Loucy (cell line): ENCODE data around the gene SPACA1.

ENCODE experiments used
- H2AFZ ChIP-seq: fragments of 200-600 bp; sonication (generic); 2 replicates; pipeline ENCODE4 v1.6.0; 2016; ENCODE audit warnings: antibody characterized with exemption, mild to moderate bottlenecking, low read length, moderate library complexity
- H3F3A ChIP-seq: fragments of 200-600 bp; 2 replicates; pipeline ENCODE4 v1.6.0; 2016; ENCODE audit warnings: antibody characterized with exemption, low read depth, mild to moderate bottlenecking
- H3K27me3 ChIP-seq: fragments of 200-600 bp; sonication (generic); 2 replicates; pipeline ENCODE4 v1.6.1; 2014; ENCODE audit warnings: low read length, mild to moderate bottlenecking; ENCODE audit not compliant: insufficient read depth, poor library complexity, severe bottlenecking
- H3K36me3 ChIP-seq: fragments of 200-600 bp; sonication (generic); 2 replicates; pipeline ENCODE4 v1.6.1; 2016; ENCODE audit warnings: low read length; ENCODE audit not compliant: insufficient read depth
- H3K4me1 ChIP-seq: fragments of 200-600 bp; sonication (generic); 2 replicates; pipeline ENCODE4 v1.5.1; 2014; ENCODE audit warnings: low read length, mild to moderate bottlenecking; ENCODE audit not compliant: insufficient read depth, poor library complexity, severe bottlenecking
- H3K4me2 ChIP-seq: fragments of 200-600 bp; sonication (generic); 2 replicates; pipeline ENCODE4 v1.6.0; 2014; ENCODE audit warnings: antibody characterized with exemption, low read length, low read depth, mild to moderate bottlenecking; ENCODE audit not compliant: poor library complexity, severe bottlenecking
- H3K4me3 ChIP-seq: fragments of 200-600 bp; sonication (generic); 2 replicates; pipeline ENCODE4 v1.5.1; 2014; ENCODE audit warnings: low read length, mild to moderate bottlenecking, mixed read lengths; ENCODE audit not compliant: poor library complexity, severe bottlenecking
- H3K79me2 ChIP-seq: fragments of 200-600 bp; sonication (generic); 2 replicates; pipeline ENCODE4 v1.6.1; 2014; ENCODE audit warnings: low read length; ENCODE audit not compliant: insufficient read depth
- H3K9ac ChIP-seq: fragments of 200-600 bp; sonication (generic); 2 replicates; pipeline ENCODE4 v1.6.0; 2014; ENCODE audit warnings: mild to moderate bottlenecking, low read depth, low read length, moderate library complexity; ENCODE audit not compliant: poor library complexity, severe bottlenecking
- H3K9me2 ChIP-seq: fragments of 200-600 bp; sonication (generic); replicated peaks from 2 replicates; pipeline ENCODE4 v1.6.1; 2016; ENCODE audit warnings: low read depth, low read length, mixed read lengths
- H3K9me3 ChIP-seq: fragments of 200-600 bp; sonication (generic); 2 replicates; pipeline ENCODE4 v1.6.1; 2014; ENCODE audit warnings: mild to moderate bottlenecking, antibody characterized with exemption, low read length, low read depth; ENCODE audit not compliant: insufficient read depth
- H4K20me1 ChIP-seq: fragments of 200-600 bp; sonication (generic); 2 replicates; pipeline ENCODE4 v1.6.0; 2014; ENCODE audit warnings: antibody characterized with exemption, low read length, mild to moderate bottlenecking; ENCODE audit not compliant: insufficient read depth, poor library complexity, severe bottlenecking
- CTCF ChIP-seq: fragments of 200-600 bp; sonication (generic); conservative IDR thresholded peaks from 2 replicates; pipeline ENCODE4 v1.5.1; 2014; ENCODE audit warnings: mild to moderate bottlenecking, antibody characterized with exemption, low read length
- EZH2phosphoT487 ChIP-seq: fragments of 200-600 bp; IDR thresholded peaks from 2 replicates; pipeline ENCODE4 v1.6.1; 2018; ENCODE audit warnings: antibody characterized with exemption, mild to moderate bottlenecking, moderate library complexity, borderline replicate concordance

The SPACA1 gene

GRCh38 chr6:88050140-88050818 lies 2.6 kb downstream of the SPACA1 start:
- H3K4me1 ChIP-seq, result no peaks in the 10 kb centered on the region

GRCh38 chr6:88059191-88059590 lies 11.6 kb downstream of the SPACA1 start:
- TF ChIP-seq CTCF (no peak), EZH2phosphoT487 (no peak)
- Histone ChIP-seq H3K36me3 (no peaks in the 10 kb centered on the region), H3K27me3 (no peaks in the 10 kb centered on the region), H3K9ac (no peak overlapping the region), H3K79me2 (no peaks in the 10 kb centered on the region), H3K4me3 (no peak overlapping the region), H3K4me1 (no peaks in the 10 kb centered on the region), H2AFZ (no peak overlapping the region), H3K9me3 (no peaks in the 10 kb centered on the region), H4K20me1 (no peaks in the 10 kb centered on the region), H3K9me2 (no peaks in the 10 kb centered on the region), H3F3A (no peaks in the 10 kb centered on the region), H3K4me2 (no peak overlapping the region)

More at GRCh38 chr6:88050140-88050818, 2.6 kb downstream of the SPACA1 start:
- H3K79me2 ChIP-seq, result no peaks in the 10 kb centered on the region
- H3K4me2 ChIP-seq, result no peak overlapping the region
- no peak overlapping the region for H3K9ac ChIP-seq
- H3K27me3 ChIP-seq, result no peaks in the 10 kb centered on the region
- H3K36me3 ChIP-seq, result no peaks in the 10 kb centered on the region
- no peak for TF ChIP-seq CTCF
- TF ChIP-seq EZH2phosphoT487, result no peak
- H3K9me2 ChIP-seq, result no peaks in the 10 kb centered on the region
- H3K4me3 ChIP-seq, result no peak overlapping the region
- no peaks in the 10 kb centered on the region for H3F3A ChIP-seq
- H2AFZ ChIP-seq, result no peak overlapping the region
- no peaks in the 10 kb centered on the region for H4K20me1 ChIP-seq
- no peaks in the 10 kb centered on the region for H3K9me3 ChIP-seq

GRCh38 chr6:88062376-88062775 lies 14.7 kb downstream of the SPACA1 start:
- no peak overlapping the region for H3K9ac ChIP-seq
- H3K79me2 ChIP-seq, result no peaks in the 10 kb centered on the region
- no peaks in the 10 kb centered on the region for H3K27me3 ChIP-seq
- no peaks in the 10 kb centered on the region for H3K4me1 ChIP-seq
- no peak overlapping the region for H3K4me3 ChIP-seq
- H3K9me2 ChIP-seq, result no peaks in the 10 kb centered on the region
- H3F3A ChIP-seq, result no peaks in the 10 kb centered on the region
- no peak for TF ChIP-seq EZH2phosphoT487
- TF ChIP-seq CTCF, result no peak
- no peaks in the 10 kb centered on the region for H3K36me3 ChIP-seq
- H3K9me3 ChIP-seq, result no peaks in the 10 kb centered on the region
- no peaks in the 10 kb centered on the region for H4K20me1 ChIP-seq
- H2AFZ ChIP-seq, result no peak overlapping the region
- H3K4me2 ChIP-seq, result no peak overlapping the region
